HG03280 (cell line): Measurements from ENCODE around the gene PITX2.

Experiments
- ATAC-seq: cut with Tn5 transposase; IDR thresholded peaks from one replicate; pipeline ENCODE4 v1.9.1; 2021; ENCODE audit warnings: mild to moderate bottlenecking, moderate library complexity; ENCODE audit not compliant: unreplicated experiment

Gene PITX2

GRCh38 chr4:110636680-110637407, 14.0 kb upstream of the PITX2 start:
- no peak for ATAC-seq

GRCh38 chr4:110636171-110636679, 13.3 kb upstream of the PITX2 start:
- ATAC-seq = no peak

DNA sequence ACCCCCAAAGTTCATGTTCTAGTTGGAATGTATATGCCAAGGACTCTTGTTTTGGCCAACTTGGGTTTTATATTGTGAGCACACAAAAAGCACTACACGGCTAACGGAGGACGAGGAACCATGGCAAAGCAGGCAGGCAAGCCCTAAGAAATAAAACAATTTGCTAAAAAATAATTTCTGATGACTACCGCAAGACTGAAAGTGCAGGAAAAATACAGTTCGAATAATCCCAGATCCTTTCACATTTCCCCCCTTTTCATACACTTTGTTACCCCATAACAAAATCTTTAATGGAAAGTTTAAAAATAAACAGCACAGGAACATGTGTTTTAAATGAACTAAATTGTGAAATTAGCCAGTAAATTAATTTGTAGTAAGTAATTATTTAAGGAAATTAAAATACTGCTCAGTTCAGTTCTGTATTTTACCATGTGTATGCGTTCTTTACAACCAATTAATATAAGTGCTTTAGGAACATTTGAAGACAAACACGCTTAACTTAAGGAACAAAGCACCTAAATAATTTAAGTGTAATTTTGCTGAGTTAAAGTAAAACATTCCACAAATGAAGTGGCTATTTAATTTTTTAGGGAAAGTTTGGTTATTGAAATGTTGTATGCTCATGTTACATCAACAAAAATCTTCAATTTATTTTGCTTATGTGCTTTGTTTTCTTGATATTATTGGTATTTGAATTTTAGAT, 12.4 kb upstream of the PITX2 start:
- ATAC-seq = no peak

DNA sequence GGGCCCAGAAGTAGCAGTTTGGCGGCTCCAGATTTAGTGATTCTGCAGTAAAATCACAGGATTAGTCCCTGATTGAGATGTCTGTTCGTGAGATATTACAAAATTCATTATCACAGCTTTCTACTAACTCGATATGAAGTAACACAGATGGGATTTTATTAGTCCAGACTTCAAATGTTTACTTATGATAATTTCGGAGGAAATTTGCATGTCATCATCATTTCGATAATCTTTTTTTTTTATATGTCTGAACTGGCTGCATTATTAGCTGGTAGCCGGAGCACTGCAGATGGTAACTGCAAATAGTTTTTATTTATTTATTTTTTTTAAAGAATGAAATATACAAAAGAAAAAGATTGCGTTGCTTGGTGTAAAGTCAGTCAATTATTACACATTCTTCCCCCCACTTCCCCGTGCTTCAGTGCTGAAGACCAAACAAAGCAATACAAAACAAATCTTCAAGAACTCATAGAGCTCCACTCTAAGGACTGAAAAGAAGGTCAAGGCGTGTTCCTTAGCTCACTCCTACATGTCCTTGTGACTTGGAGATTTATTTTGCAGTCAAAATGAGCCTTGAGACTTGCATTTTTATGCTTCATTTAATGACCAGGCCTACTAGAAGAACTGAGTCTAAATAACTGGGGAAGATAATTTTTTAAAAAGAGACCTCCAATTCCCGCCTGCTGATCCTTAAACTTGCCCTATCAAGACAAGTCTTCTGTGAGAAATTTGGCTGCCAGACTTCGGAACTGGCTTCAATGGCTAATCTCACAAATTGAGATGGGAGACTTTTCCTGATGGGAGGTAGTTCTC, 11.7 kb upstream of the PITX2 start:
- no peak for ATAC-seq

- ATAC-seq = no peak
These were observed 10.8 kb upstream of the PITX2 start for GRCh38 chr4:110633358-110634341.

GRCh38 chr4:110632506-110633357, 9.9 kb upstream of the PITX2 start:
- ATAC-seq = no peak

- peak; percentile 80 for ATAC-seq
These were observed 9.0 kb upstream of the PITX2 start for GRCh38 chr4:110631584-110632505.

- ATAC-seq = no peak
These were observed 8.0 kb upstream of the PITX2 start for GRCh38 chr4:110630688-110631402.

DNA sequence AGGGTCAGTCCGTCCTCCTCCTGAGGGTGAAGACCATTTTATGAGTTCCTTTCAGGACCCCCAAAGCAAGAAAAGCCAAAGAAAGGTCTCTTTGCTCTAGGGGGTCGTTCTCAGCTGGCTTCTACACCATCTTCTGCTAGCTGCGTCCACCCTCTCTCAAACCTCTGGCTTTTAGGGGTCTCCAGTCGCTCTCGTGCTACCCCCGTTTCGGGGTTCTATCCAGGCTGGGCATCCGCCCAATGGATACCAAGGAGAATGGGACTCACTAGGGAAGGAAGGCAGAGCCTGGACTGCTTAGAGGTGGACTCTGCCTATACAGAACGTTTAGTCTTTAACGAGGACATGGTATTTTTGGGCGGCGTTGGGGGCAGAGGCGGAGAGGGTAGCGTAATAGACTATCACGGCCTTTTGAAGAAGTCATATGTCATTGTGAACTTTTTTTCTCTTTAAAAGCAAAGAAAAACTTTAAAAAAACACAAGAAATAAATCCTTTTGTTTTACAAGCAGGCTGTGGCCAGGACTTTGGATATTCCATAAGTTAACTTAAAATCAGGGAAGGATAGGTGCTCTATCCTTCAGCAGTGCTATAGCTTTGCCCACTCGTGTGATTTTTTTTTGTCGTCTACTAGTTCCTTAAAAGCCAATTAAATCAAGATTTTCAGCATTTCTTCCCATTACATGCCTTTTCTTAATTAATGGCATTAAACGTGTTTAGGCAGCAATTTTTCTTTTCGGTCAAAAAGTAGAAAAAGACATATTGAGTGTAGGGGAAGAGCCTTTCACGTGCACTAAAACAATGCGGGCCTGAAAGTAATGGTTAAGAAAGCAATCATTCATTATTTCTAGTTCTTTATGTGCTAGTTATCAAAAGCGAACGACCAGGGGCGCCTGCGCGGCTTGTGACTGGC, 7.2 kb upstream of the PITX2 start:
- ATAC-seq = no peak

DNA sequence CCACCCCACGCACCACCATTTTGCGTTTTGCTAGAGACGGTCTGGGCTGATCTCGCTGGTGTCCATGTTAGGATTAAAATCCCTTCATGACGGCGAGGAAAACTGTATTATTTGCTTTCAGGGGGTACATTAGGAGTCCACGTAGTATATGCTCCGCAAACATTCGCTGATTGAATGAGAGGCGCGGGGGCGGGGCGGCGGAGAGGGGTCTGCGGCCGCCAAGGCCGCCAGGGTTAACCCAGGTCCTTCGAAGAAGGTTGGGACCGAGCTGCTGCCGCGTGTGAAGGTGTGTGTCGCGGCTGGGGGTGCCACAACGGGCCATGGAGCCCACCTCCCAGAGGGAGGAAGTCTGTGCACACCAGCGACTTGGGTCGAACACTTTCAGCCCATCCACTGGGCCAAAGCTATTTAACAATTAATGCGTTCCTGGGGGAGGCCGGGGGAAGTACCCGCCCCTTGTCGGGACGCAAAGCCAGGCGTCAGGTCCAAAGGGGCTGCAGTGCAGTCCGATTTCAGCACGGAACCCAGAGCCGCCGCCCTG, 6.4 kb upstream of the PITX2 start:
- no peak for ATAC-seq

DNA sequence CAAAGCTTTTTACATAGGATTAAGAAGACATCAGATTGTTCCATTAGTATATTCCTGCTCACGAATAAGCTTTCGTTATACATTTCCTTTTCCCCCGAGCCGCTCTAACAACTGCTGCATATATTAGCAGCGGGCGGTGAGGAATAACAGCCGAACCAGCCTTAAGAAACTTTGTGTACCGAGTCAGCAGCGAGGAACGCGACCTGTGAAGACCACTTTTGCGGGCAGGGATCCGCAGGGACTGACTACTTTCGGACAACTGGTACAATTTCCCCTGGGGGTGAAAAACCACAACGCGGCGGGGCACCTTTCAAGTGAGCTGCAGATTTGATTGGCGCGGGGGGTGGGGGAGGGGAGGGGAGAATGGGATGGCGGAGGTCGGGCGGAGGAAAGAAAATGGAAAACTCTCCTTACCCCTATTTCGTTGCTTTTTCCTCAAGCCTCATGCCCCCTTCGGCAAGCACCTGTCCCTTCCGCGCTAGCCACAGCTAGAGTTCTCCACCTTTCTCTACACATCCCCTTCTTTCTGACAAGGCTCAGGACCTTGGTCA, 5.9 kb upstream of the PITX2 start:
- ATAC-seq = no peak

DNA sequence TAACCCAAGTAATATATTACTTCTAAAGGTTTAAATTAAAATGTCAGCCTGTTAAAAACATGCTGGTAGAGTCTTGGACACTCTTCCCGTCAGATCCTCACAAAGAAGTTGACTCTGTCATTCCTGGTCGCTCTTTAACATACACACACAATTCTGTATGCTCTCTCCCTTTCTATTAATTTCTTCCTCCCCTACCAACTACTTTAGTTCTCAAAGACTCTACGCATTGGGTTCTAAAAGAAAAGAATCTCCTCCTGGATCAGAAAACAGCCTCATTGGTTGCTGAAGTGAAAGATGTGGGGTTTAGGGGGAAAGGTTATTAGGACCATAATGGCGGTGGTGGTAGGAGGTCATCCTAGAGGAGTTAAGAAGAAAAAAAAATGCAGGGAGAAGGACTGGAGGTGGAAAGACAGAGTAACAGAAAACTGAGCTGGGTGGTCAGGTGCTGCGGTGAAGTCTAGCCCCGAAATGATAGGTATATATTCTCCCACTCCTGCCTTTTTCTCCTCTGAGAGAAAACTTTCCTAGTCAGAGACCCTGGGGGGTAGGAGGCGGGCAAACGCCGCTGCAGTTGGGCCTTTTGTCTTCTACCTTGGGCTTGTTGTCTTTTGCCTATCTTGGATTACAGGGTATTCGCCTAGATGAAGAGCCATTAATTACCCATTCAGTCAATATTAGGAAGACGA, 5.2 kb upstream of the PITX2 start:
- ATAC-seq = no peak

DNA sequence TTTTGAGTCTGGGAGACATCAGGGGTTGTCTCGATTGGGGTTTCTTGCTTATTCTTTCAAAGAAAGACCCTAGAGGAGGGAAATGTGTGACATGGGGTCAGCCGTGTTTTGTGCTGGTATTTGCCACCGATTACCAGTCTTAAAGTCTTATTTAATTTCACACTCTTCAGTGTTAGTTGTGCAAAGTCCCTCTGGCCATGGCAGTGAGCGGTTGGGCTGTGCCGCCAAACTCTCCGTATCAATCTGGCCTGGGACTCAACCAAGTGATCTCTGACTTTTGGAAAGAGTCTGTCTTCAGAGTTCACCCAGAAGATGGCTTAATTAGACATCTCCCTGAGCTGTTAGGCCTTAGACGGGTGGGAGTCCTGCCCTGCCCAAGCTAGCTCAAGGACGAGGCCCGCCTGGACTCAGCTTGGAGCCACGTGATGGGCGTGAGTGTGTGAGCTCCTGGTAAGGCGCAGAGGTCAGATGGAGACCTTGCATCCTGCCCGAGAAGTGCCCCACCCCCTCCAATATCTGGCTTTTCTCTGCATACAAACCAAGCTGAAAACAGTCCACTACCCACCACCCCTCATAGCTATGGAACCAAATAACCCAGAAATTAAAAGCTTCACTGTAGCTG, 3.8 kb upstream of the PITX2 start:
- no peak for ATAC-seq

DNA sequence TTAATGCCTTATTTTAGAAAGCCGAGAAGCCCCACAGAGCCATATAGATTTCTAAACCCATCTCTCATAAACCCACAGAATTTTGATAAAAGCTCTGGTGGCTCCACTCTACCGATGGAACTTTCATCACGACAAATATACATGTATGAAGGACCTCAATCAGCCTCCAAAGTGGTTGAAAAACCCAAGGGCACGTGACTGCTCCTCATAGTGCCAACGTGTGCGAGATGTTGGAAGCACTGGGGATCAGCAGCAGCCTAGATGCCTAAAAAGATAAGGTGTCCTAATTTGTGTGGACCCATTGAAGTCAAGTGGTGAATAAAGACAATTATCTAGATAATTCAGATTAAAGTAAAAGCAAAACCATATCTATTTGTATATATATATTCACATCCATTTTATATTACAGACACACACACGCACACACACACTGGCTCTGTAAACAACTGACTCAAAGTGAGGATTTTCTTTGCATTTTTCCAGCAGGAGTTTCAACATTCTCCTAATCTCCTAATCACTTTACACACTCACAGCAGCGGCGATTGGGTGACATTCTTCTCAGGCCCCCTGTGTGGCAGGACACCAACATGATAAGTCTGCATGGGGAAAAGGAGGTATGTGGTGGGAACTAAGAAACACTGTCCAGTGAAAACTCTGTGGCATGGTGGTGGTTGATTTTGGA, 2.8 kb upstream of the PITX2 start:
- ATAC-seq = no peak
